Measurements from ENCODE around the gene ABCB11.

The ABCB11 gene

GRCh38 chr2:169027234-169027633 is 3.9 kb downstream of the ABCB11 start:
- TF ChIP-seq, protein P1, sequence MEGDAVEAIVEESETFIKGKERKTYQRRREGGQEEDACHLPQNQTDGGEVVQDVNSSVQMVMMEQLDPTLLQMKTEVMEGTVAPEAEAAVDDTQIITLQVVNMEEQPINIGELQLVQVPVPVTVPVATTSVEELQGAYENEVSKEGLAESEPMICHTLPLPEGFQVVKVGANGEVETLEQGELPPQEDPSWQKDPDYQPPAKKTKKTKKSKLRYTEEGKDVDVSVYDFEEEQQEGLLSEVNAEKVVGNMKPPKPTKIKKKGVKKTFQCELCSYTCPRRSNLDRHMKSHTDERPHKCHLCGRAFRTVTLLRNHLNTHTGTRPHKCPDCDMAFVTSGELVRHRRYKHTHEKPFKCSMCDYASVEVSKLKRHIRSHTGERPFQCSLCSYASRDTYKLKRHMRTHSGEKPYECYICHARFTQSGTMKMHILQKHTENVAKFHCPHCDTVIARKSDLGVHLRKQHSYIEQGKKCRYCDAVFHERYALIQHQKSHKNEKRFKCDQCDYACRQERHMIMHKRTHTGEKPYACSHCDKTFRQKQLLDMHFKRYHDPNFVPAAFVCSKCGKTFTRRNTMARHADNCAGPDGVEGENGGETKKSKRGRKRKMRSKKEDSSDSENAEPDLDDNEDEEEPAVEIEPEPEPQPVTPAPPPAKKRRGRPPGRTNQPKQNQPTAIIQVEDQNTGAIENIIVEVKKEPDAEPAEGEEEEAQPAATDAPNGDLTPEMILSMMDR (IDR thresholded peaks at IDR 0.05; ENCODE audit: low read depth, low read length, missing control alignments), result no peak
- DNase-seq (ENCODE audit: low read depth), result no peak
- no peak overlapping the region for H3K4me3 ChIP-seq (ENCODE audit: low read depth, low read length)

GRCh38 chr2:169026056-169026455 is 5.1 kb downstream of the ABCB11 start:
- H3K4me3 ChIP-seq (ENCODE audit: low read depth, low read length), result no peak overlapping the region
- no peak for DNase-seq (ENCODE audit: low read depth)
- TF ChIP-seq, protein P1 (IDR thresholded peaks at IDR 0.05; ENCODE audit: low read depth, low read length, missing control alignments), result no peak

DNA sequence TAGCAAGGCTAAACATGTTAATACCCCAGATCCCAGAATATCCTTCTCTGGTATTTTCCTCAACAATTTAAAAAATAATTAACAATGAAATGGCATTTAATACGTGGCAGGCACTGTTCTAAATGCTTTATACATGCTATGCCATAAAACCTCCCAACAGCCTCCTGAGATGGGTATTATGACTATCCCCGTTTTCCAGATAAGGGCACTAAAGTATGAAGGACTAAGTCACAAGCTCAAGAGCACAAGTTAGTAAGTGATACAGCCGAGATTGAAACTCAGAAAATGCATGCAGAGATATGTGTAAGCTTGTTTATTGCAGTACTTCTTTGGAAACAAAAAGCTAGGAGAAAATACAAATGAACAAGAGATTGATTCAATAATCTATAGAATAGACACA is 8.0 kb downstream of the ABCB11 start:
- no peak overlapping the region for H3K4me3 ChIP-seq (ENCODE audit: low read depth, low read length)
- TF ChIP-seq, protein P1 (IDR thresholded peaks at IDR 0.05; ENCODE audit: low read depth, low read length, missing control alignments), result no peak
- no peak for DNase-seq (ENCODE audit: low read depth)

DNA sequence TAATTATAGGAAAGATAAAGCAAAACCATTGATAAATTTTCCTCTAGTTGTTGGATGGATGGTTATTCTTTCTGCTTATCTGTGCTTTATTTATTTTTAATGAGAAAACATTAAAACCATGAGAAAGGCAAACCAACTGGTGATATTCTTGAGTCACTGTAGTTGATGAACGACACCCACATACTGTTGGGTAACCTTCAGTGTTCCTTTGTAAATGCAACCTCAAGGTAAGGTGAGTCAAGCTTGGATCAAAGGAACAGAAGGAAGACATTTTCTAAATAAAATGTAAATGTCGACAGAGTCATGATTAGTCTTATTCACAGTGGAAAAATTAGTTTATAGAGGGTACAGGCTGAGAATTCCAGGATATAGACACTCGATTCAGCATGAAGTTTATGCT is 12.7 kb downstream of the ABCB11 start:
- no peak overlapping the region for H3K4me3 ChIP-seq (ENCODE audit: low read depth, low read length)
- DNase-seq (ENCODE audit: low read depth), result no peak
- TF ChIP-seq, protein P1 (IDR thresholded peaks at IDR 0.05; ENCODE audit: low read depth, low read length, missing control alignments), result no peak

- no peak for DNase-seq (ENCODE audit: low read depth)
- TF ChIP-seq, protein P1 (IDR thresholded peaks at IDR 0.05; ENCODE audit: low read depth, low read length, missing control alignments), result no peak
Measured at GRCh38 chr2:169015943-169016342, 15.2 kb downstream of the ABCB11 start.

DNA sequence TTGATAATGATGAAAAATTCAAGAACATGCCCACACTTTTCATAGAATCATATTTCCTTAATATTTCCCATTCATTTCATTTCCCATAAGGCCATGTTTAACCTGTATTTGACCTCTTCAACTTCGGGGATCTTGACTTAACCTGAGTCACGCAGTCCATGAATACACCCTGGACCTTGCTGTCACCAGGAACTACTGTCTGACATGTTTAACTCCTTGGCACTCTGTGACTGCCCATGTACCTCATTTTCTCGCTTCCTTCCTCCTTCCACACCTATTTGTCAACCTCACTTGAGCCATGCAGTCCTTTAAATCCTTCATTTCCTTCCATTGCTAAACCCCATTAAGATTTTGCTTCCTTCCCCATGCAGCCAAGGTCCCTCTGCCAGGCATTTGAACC is 16.3 kb downstream of the ABCB11 start:
- H3K4me3 ChIP-seq (ENCODE audit: low read depth, low read length), result no peak overlapping the region
- TF ChIP-seq, protein P1 (IDR thresholded peaks at IDR 0.05; ENCODE audit: low read depth, low read length, missing control alignments), result no peak
- DNase-seq (ENCODE audit: low read depth), result no peak

More at GRCh38 chr2:169015943-169016342, 15.2 kb downstream of the ABCB11 start:
- H3K4me3 ChIP-seq (ENCODE audit: low read depth, low read length), result no peak overlapping the region

DNA sequence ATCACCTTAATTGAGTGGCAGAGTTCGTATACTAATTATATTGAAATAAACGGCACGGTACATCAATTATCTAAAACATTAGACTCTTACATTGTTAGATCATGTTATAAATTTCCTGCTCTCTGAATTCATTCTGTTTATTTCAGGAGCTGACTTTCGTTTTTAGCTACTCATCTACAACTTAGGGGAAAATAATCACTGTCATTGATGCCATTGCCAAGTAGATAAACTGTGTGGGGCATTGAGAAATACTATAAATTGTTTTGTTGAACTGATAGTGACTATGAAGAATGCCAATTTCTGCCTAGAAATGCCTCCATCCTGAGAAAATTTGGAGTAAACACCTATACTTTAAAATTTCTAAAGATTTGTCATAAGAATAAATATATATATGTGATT is 17.5 kb downstream of the ABCB11 start:
- DNase-seq (ENCODE audit: low read depth), result no peak
- TF ChIP-seq, protein P1 (IDR thresholded peaks at IDR 0.05; ENCODE audit: low read depth, low read length, missing control alignments), result no peak
- no peak overlapping the region for H3K4me3 ChIP-seq (ENCODE audit: low read depth, low read length)

Data from GM12864 (cell line).